GM18508 (cell line): Measurements from ENCODE around the gene LAPTM5.
A peak's percentile ranks its signal among the peaks of the same experiment; 100 is the strongest.
"Not testable (repeated sequence)": the region's sequence is repeated elsewhere in the genome, so short reads cannot be mapped to it uniquely, and the experiment has no call there.

ENCODE experiments used
- ATAC-seq: cut with Tn5 transposase; IDR thresholded peaks from one replicate; pipeline ENCODE4 v1.9.1; 2021; ENCODE audit warnings: moderate number of reproducible peaks; ENCODE audit not compliant: insufficient read depth, unreplicated experiment

LAPTM5 gene

GRCh38 chr1:30774550-30775432 lies 17.2 kb upstream of the LAPTM5 start:
- no peak for ATAC-seq

- no peak for ATAC-seq
These were observed 16.3 kb upstream of the LAPTM5 start for GRCh38 chr1:30773722-30774358.

GRCh38 chr1:30771005-30771404 lies 13.4 kb upstream of the LAPTM5 start:
- no peak for ATAC-seq

GRCh38 chr1:30770150-30770549 lies 12.6 kb upstream of the LAPTM5 start:
- no peak for ATAC-seq

GRCh38 chr1:30768830-30769718 lies 11.5 kb upstream of the LAPTM5 start:
- ATAC-seq, result no peak

- ATAC-seq, result no peak
These were observed 10.7 kb upstream of the LAPTM5 start for GRCh38 chr1:30768159-30768829.

- not testable (repeated sequence) for ATAC-seq
These were observed 9.4 kb upstream of the LAPTM5 start for GRCh38 chr1:30766948-30767347.

- ATAC-seq, result no peak
These were observed 8.2 kb upstream of the LAPTM5 start for GRCh38 chr1:30765556-30766434.

- peak; percentile 35 for ATAC-seq
These were observed 7.5 kb upstream of the LAPTM5 start for GRCh38 chr1:30764939-30765555.

- no peak for ATAC-seq
These were observed 6.8 kb upstream of the LAPTM5 start for GRCh38 chr1:30764396-30764795.

- ATAC-seq, result no peak
These were observed 6.2 kb upstream of the LAPTM5 start for GRCh38 chr1:30763651-30764248.

- no peak for ATAC-seq
These were observed 5.5 kb upstream of the LAPTM5 start for GRCh38 chr1:30762930-30763650.

- ATAC-seq, result no peak
These were observed 4.8 kb upstream of the LAPTM5 start for GRCh38 chr1:30762152-30762929.

GRCh38 chr1:30761381-30762151 lies 4.0 kb upstream of the LAPTM5 start:
- ATAC-seq, result no peak

- no peak for ATAC-seq
These were observed 3.2 kb upstream of the LAPTM5 start for GRCh38 chr1:30760596-30761324.
